Smooth muscle cell (in vitro differentiated cells): ENCODE results near the gene WNT5A. TPM values are rescaled to one million over a fixed set of nuclear protein-coding genes. Genes with fewer than 3 reads are reported as not detected.
"Not testable (repeated sequence)": the region's sequence is repeated elsewhere in the genome, so short reads cannot be mapped to it uniquely, and the experiment has no call there.

Source experiments
- DNase-seq: peaks from one replicate; lab custom pipeline; 2025; ENCODE audit not compliant: unreplicated experiment; lab: John Stamatoyannopoulos, UW
- H2AFZ ChIP-seq: fragments of 200-600 bp; sonication (generic); 2 replicates; pipeline ENCODE4 v1.6.0; 2016; ENCODE audit warnings: antibody characterized with exemption, low read depth, mild to moderate bottlenecking
- H3F3A ChIP-seq: fragments of 200-600 bp; sonication (generic); 2 replicates; pipeline ENCODE4 v1.6.0; 2017; ENCODE audit warnings: antibody characterized with exemption, low read depth
- H3K27ac ChIP-seq: fragments of 200-600 bp; sonication (generic); 2 replicates; pipeline ENCODE4 v1.5.1; 2016; ENCODE audit warnings: low read depth, mild to moderate bottlenecking
- H3K27me3 ChIP-seq: fragments of 200-600 bp; sonication (generic); 2 replicates; pipeline ENCODE4 v1.6.1; 2016; ENCODE audit warnings: low read depth, mild to moderate bottlenecking
- H3K36me3 ChIP-seq: fragments of 200-600 bp; sonication (generic); 2 replicates; pipeline ENCODE4 v1.5.1; 2016; ENCODE audit warnings: low read depth
- H3K4me1 ChIP-seq: fragments of 200-600 bp; sonication (generic); 2 replicates; pipeline ENCODE4 v1.5.1; 2016; ENCODE audit warnings: low read depth
- H3K4me2 ChIP-seq: fragments of 200-600 bp; sonication (generic); 2 replicates; pipeline ENCODE4 v1.6.0; 2016; ENCODE audit warnings: mild to moderate bottlenecking
- H3K4me3 ChIP-seq: fragments of 200-600 bp; sonication (generic); 2 replicates; pipeline ENCODE4 v1.5.1; 2016; ENCODE audit warnings: mild to moderate bottlenecking
- H3K79me2 ChIP-seq: fragments of 200-600 bp; sonication (generic); 2 replicates; pipeline ENCODE4 v1.6.0; 2016; ENCODE audit warnings: low read depth, mild to moderate bottlenecking
- H3K9ac ChIP-seq: fragments of 200-600 bp; sonication (generic); 2 replicates; pipeline ENCODE4 v1.6.0; 2016; ENCODE audit warnings: low read depth
- H3K9me3 ChIP-seq: fragments of 200-600 bp; sonication (generic); replicated peaks from 2 replicates; pipeline ENCODE4 v1.5.1; 2016; ENCODE audit warnings: low read depth
- H4K20me1 ChIP-seq: fragments of 200-600 bp; sonication (generic); 2 replicates; pipeline ENCODE4 v1.6.0; 2016; ENCODE audit warnings: low read depth
- WGBS: methylation state at CpG from one replicate; pipeline ENCODE4 v1.1.7; 2016; ENCODE audit warnings: low lambda C conversion rate; 5-methylcytosine and 5-hydroxymethylcytosine counted together
- polyA plus RNA-seq: library from polyadenylated mRNA; unstranded; fragments of >200 nt; fragmentation: Nextera tagmentation; extraction: Ambion mirVana; gene quantifications from 2 replicates; pipeline ENCODE4 v1.2.1, GENCODE V29; 2016
- total RNA-seq: library from RNA; depleted of rRNA; stranded (reverse); fragments of >200 nt; gene quantifications from 2 replicates; pipeline ENCODE4 v1.2.3, GENCODE V29; 2014
- TF ChIP-seq, protein P1 (sequence below): fragments of 200-600 bp; sonication (generic); IDR thresholded peaks from 2 replicates; pipeline ENCODE4 v1.5.1; 2017; ENCODE audit warnings: borderline replicate concordance, mild to moderate bottlenecking, antibody characterized with exemption; ENCODE audit not compliant: insufficient read depth, poor library complexity, severe bottlenecking

Gene WNT5A
- total and polyA plus RNA-seq, 2 experiments from 2014 or later, result 12.0 to 81.8 TPM

DNA sequence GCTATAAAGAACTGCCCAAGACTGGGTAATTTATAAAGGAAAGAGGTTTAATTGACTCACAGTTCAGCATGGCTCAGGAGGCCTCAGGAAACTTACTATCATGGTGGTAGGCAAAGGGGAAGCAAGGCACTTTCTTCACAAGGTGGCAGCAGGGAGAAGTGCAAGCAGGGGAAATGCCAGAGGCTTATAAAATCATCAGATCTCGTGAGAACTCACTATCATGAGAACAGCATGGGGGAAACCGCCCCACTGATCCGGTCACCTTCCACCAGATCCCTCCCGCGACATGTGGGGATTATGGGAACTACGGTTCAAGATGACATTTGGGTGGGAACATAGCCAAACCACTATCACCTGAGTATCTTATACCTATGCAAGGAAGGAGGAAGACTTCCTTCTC lies 18.0 kb upstream of the WNT5A start:
- H3K79me2 ChIP-seq, H3K4me2 ChIP-seq, H3K4me1 ChIP-seq, H4K20me1 ChIP-seq, H3K9ac ChIP-seq, H3K27me3 ChIP-seq, H3F3A ChIP-seq, H3K9me3 ChIP-seq, H3K27ac ChIP-seq, H3K36me3 ChIP-seq, H3K4me3 ChIP-seq, DNase-seq, H2AFZ ChIP-seq: not testable (repeated sequence)
- TF ChIP-seq, protein P1, sequence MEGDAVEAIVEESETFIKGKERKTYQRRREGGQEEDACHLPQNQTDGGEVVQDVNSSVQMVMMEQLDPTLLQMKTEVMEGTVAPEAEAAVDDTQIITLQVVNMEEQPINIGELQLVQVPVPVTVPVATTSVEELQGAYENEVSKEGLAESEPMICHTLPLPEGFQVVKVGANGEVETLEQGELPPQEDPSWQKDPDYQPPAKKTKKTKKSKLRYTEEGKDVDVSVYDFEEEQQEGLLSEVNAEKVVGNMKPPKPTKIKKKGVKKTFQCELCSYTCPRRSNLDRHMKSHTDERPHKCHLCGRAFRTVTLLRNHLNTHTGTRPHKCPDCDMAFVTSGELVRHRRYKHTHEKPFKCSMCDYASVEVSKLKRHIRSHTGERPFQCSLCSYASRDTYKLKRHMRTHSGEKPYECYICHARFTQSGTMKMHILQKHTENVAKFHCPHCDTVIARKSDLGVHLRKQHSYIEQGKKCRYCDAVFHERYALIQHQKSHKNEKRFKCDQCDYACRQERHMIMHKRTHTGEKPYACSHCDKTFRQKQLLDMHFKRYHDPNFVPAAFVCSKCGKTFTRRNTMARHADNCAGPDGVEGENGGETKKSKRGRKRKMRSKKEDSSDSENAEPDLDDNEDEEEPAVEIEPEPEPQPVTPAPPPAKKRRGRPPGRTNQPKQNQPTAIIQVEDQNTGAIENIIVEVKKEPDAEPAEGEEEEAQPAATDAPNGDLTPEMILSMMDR, result peak; percentile 34
- 50% methylated on average over 6 of the region's 6 CpGs for WGBS

DNA sequence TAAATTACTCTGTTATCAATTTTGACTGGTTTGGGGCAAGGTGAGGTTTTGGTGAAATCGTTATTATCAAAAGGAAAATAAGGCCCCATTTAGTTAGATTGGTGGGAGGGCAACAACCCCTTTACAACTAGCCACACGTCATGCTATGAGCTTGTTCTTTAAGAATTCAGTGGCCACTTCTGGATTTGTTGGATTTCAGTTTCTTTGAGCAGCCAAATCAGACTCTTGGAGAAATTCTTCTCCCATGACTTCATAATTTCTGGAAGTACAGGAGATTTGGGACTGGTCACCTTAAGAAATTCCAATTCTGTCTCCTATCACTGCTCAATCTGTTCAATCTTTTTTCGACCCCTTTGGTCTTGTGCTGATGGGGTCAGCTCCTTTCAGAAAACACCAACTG lies 14.8 kb upstream of the WNT5A start:
- Histone ChIP-seq H4K20me1 (no peaks in the 10 kb centered on the region), H3K27me3 (no peaks in the 10 kb centered on the region), H3K36me3 (no peaks in the 10 kb centered on the region), H3K4me1 (no peaks in the 10 kb centered on the region), H2AFZ (no peak overlapping the region), H3K79me2 (no peaks in the 10 kb centered on the region), H3K27ac (no peak overlapping the region), H3K4me3 (no peak overlapping the region), H3F3A (no peaks in the 10 kb centered on the region), H3K4me2 (no peak overlapping the region), H3K9me3 (no peaks in the 10 kb centered on the region), H3K9ac (no peak overlapping the region)
- TF ChIP-seq, protein P1, result no peak
- 86% methylated on average over 3 of the region's 3 CpGs for WGBS
- DNase-seq, result no peak

DNA sequence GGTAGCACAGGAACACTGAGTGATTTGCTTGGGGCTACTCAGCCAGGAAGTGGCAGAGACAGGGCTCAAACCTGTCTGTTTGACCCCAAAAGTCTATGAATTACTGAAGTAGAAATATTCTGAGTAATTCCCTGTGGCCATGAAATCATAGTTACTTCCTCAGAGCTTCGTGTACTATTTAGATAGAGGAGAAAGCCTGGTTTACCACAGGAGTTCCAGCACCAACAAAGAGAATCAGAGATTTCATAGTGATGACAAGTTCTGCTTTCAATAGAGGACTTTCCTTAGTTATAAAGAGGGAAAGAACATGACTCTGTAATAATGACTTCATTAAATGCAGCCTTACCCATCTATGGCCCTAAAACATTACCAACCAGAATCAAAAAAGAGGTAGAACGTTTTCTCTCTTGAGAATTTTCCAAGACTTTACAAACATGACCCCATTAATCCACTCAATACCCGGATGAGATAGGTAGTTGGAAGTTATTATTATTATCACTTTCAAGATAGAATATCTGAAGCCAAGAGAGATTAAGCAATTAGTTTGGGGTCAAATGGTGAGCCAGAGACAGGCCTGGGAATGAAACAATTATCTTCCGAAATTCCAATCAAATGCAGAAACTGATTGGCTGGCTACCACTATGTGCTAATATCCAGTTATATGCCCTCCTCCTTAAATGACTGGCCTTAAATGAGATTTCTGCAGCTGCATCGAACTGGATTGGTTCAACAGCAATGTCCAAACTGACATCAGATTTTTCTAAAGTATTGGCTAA lies 13.6 kb upstream of the WNT5A start:
- Histone ChIP-seq H3F3A (no peaks in the 10 kb centered on the region), H3K36me3 (no peaks in the 10 kb centered on the region), H3K4me2 (no peak overlapping the region), H3K9ac (no peak overlapping the region), H3K9me3 (no peaks in the 10 kb centered on the region), H3K4me1 (no peaks in the 10 kb centered on the region), H3K27me3 (no peaks in the 10 kb centered on the region), H3K79me2 (no peaks in the 10 kb centered on the region), H4K20me1 (no peaks in the 10 kb centered on the region), H3K4me3 (no peak overlapping the region), H3K27ac (peak overlapping the region; percentile 3), H2AFZ (no peak overlapping the region)
- TF ChIP-seq, protein P1, result no peak
- no peak for DNase-seq
- 69% methylated on average over 5 of the region's 5 CpGs for WGBS

DNA sequence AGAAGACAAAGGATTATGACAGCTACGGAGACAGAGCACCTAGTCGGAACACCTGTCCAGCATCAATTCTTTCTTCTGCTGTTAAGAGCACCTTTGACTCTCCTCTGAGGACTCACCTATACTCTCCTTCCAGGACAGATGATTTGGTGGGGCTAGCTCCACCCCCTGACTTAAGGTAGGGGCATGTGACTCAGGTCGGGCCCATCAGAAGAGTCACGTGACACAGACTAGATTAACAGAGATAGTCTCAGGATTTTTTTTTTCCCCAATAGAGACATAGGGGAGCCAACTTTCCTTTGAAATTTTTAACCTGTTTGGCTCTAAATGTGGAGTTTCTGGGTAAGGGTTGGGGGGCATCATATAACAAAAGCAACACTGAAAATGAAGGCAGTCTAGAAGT lies 11.4 kb upstream of the WNT5A start:
- no peaks in the 10 kb centered on the region for H3K9me3 ChIP-seq
- no peaks in the 10 kb centered on the region for H3K27me3 ChIP-seq
- DNase-seq, result no peak
- H3K4me2 ChIP-seq, result no peak overlapping the region
- no peak overlapping the region for H3K9ac ChIP-seq
- H3K4me3 ChIP-seq, result no peak overlapping the region
- H3K36me3 ChIP-seq, result no peaks in the 10 kb centered on the region
- H3K27ac ChIP-seq, result no peak overlapping the region
- H3F3A ChIP-seq, result no peaks in the 10 kb centered on the region
- H3K79me2 ChIP-seq, result no peaks in the 10 kb centered on the region
- H2AFZ ChIP-seq, result no peak overlapping the region
- no peaks in the 10 kb centered on the region for H3K4me1 ChIP-seq
- H4K20me1 ChIP-seq, result no peaks in the 10 kb centered on the region
- WGBS, result 91% methylated on average over 4 of the region's 4 CpGs
- TF ChIP-seq, protein P1, result no peak
